WTC11 (cell line): ENCODE results near the gene RIC8B. TPM values are rescaled to one million over a fixed set of nuclear protein-coding genes. Genes with fewer than 3 reads are reported as not detected.

Experiments used
- ATAC-seq: fragments of 200-7000 bp; cut with Tn5 transposase; 2 replicates; pipeline ENCODE4 v1.10.0; 2021; ENCODE audit warnings: mild to moderate bottlenecking, moderate library complexity
- CTCF ChIA-PET: fragments of 300-600 bp; sonication (Branson Sonifier 250); formaldehyde crosslinking; loops from one replicate; lab custom pipeline; 2021; ENCODE audit warnings: antibody characterized with exemption; lab: Charles Lee
- POLR2A ChIA-PET: fragments of 350-600 bp; sonication (Branson Sonifier 250); formaldehyde crosslinking; loops from one replicate; lab custom pipeline; 2021; ENCODE audit warnings: antibody characterized with exemption; lab: Charles Lee
- DNase-seq: peaks from one replicate; pipeline ENCODE4 v3.0.0; 2021; ENCODE audit warnings: low spot score
- H3K27ac Mint-ChIP-seq: 2 replicates; pipeline ENCODE4 v1.8.0; 2021; ENCODE audit warnings: mixed read lengths
- H3K27me3 Mint-ChIP-seq: 2 replicates; pipeline ENCODE4 v1.8.0; 2021; ENCODE audit warnings: low read depth, mild to moderate bottlenecking, moderate library complexity, mixed read lengths
- H3K36me3 Mint-ChIP-seq: 2 replicates; pipeline ENCODE4 v1.8.0; 2021; ENCODE audit warnings: mixed read lengths
- H3K4me1 Mint-ChIP-seq: 2 replicates; pipeline ENCODE4 v1.8.0; 2022; ENCODE audit warnings: mixed read lengths
- H3K4me3 Mint-ChIP-seq: 2 replicates; pipeline ENCODE4 v1.8.0; 2021; ENCODE audit warnings: mild to moderate bottlenecking, moderate library complexity, mixed read lengths
- H3K9me3 Mint-ChIP-seq: 2 replicates; pipeline ENCODE4 v1.8.0; 2021; ENCODE audit warnings: mixed read lengths
- AFF4 ChIP-seq: sonication (generic); formaldehyde crosslinking; IDR thresholded peaks from 2 replicates; pipeline ENCODE4 v1.8.1; 2023; ENCODE audit warnings: mild to moderate bottlenecking, missing genetic modification reagents, borderline replicate concordance
- ATF2 ChIP-seq: sonication (generic); formaldehyde crosslinking; IDR thresholded peaks from 2 replicates; pipeline ENCODE4 v1.8.1; 2022; ENCODE audit warnings: low read depth, missing genetic modification reagents, borderline replicate concordance
- E2F1 ChIP-seq: sonication (generic); formaldehyde crosslinking; IDR thresholded peaks from 2 replicates; pipeline ENCODE4 v1.8.0; 2022; ENCODE audit warnings: mild to moderate bottlenecking, missing genetic modification reagents
- E2F5 ChIP-seq: sonication (generic); formaldehyde crosslinking; IDR thresholded peaks from 2 replicates; pipeline ENCODE4 v1.8.1; 2022; ENCODE audit warnings: mild to moderate bottlenecking, moderate library complexity, missing genetic modification reagents
- ETV6 ChIP-seq: sonication (generic); formaldehyde crosslinking; IDR thresholded peaks from 2 replicates; pipeline ENCODE4 v1.8.1; 2022; ENCODE audit warnings: mild to moderate bottlenecking, missing genetic modification reagents
- FOXJ3 ChIP-seq: sonication (generic); formaldehyde crosslinking; IDR thresholded peaks from 2 replicates; pipeline ENCODE4 v1.9.0; 2021; ENCODE audit warnings: missing genetic modification reagents, mild to moderate bottlenecking, borderline replicate concordance
- FOXK1 ChIP-seq: sonication (generic); formaldehyde crosslinking; IDR thresholded peaks from 2 replicates; pipeline ENCODE4 v1.8.0; 2022; ENCODE audit warnings: mild to moderate bottlenecking, moderate library complexity, missing genetic modification reagents
- KAT7 ChIP-seq: sonication (generic); formaldehyde crosslinking; IDR thresholded peaks from 2 replicates; pipeline ENCODE4 v1.8.1; 2023; ENCODE audit warnings: missing genetic modification reagents, mild to moderate bottlenecking, borderline replicate concordance
- NFATC4 ChIP-seq: fragments of 250-450 bp; sonication (Bioruptor Pico); IDR thresholded peaks from 2 replicates; pipeline ENCODE4 v1.9.0; 2021; ENCODE audit warnings: mild to moderate bottlenecking
- OVOL2 ChIP-seq: fragments of 250-450 bp; sonication (Bioruptor Pico); IDR thresholded peaks from 2 replicates; pipeline ENCODE4 v1.9.0; 2021; ENCODE audit warnings: mild to moderate bottlenecking, borderline replicate concordance
- SP1 ChIP-seq: sonication (generic); formaldehyde crosslinking; conservative IDR thresholded peaks from 2 replicates; pipeline ENCODE4 v1.8.1; 2022; ENCODE audit warnings: missing genetic modification reagents
- ZBTB43 ChIP-seq: sonication (generic); formaldehyde crosslinking; IDR thresholded peaks from 2 replicates; pipeline ENCODE4 v1.8.1; 2023; ENCODE audit warnings: mild to moderate bottlenecking, missing genetic modification reagents
- ZNF121 ChIP-seq: sonication (generic); formaldehyde crosslinking; IDR thresholded peaks from 2 replicates; pipeline ENCODE4 v1.8.0; 2023; ENCODE audit warnings: missing genetic modification reagents
- ZNF232 ChIP-seq: sonication (generic); formaldehyde crosslinking; IDR thresholded peaks from 2 replicates; pipeline ENCODE4 v1.8.0; 2022; ENCODE audit warnings: mild to moderate bottlenecking, missing genetic modification reagents
- ZNF263 ChIP-seq: sonication (generic); formaldehyde crosslinking; IDR thresholded peaks from 2 replicates; pipeline ENCODE4 v1.8.1; 2022; ENCODE audit warnings: low read depth, mild to moderate bottlenecking, moderate library complexity, missing genetic modification reagents
- ZNF317 ChIP-seq: sonication (generic); formaldehyde crosslinking; IDR thresholded peaks from 2 replicates; pipeline ENCODE4 v1.8.1; 2023; ENCODE audit warnings: low read depth, mild to moderate bottlenecking, moderate library complexity, missing genetic modification reagents, borderline replicate concordance
- ZNF425 ChIP-seq: fragments of 250-450 bp; sonication (Bioruptor Pico); conservative IDR thresholded peaks from 2 replicates; pipeline ENCODE4 v1.9.0; 2021; ENCODE audit warnings: mild to moderate bottlenecking
- ZNF671 ChIP-seq: fragments of 250-450 bp; sonication (Bioruptor Pico); IDR thresholded peaks from 2 replicates; pipeline ENCODE4 v1.8.0; 2021; ENCODE audit warnings: mild to moderate bottlenecking
- total RNA-seq: library from RNA; stranded (reverse); gene quantifications from 3 replicates; pipeline ENCODE4 v1.2.3, GENCODE V29; 2021

The RIC8B gene
- total RNA-seq, 1 experiment from 2014 or later: 20.2 TPM

- DNase-seq (no peak), ATAC-seq (no peak)
- Mint-ChIP-seq H3K27ac (no peak overlapping the region), H3K27me3 (no peaks in the 10 kb centered on the region), H3K4me3 (no peak overlapping the region), H3K9me3 (peaks cover 12% of the 10 kb centered on the region), H3K4me1 (peaks cover 10% of the 10 kb centered on the region; the same call in 1 of the 2 replicates), H3K36me3 (peaks cover 45% of the 10 kb centered on the region)
- CTCF ChIA-PET: no interaction called here
- POLR2A ChIA-PET: no interaction called here
- TF ChIP-seq OVOL2 (CRISPR knock-in tag) (no peak), ZNF425 (CRISPR knock-in tag) (no peak), KAT7 (CRISPR knock-in tag) (no peak), FOXK1 (CRISPR knock-in tag) (no peak), AFF4 (no peak), ZNF232 (CRISPR knock-in tag) (no peak), ZNF263 (no peak)
- TF ChIP-seq, all 79 proteins: peak for 0
Observed at GRCh38 chr12:106791531-106791930, 17.0 kb downstream of the RIC8B start.

- Mint-ChIP-seq H3K27ac (no peak overlapping the region), H3K36me3 (peaks cover 19% of the 10 kb centered on the region), H3K4me1 (peaks cover 6% of the 10 kb centered on the region; the same call in 1 of the 2 replicates), H3K9me3 (no peaks in the 10 kb centered on the region), H3K4me3 (no peak overlapping the region), H3K27me3 (no peaks in the 10 kb centered on the region)
- DNase-seq (no peak), ATAC-seq (no peak)
- POLR2A ChIA-PET: no interaction called here
- TF ChIP-seq ETV6 (CRISPR knock-in tag): no peak
- TF ChIP-seq ZNF317 (CRISPR knock-in tag): peak; percentile 71; the same call in 1 of the 2 replicates
- CTCF ChIA-PET: no interaction called here
Observed at GRCh38 chr12:106794369-106794768, 19.9 kb downstream of the RIC8B start.

- ChIA-PET POLR2A (no interaction called here), CTCF (interaction anchor here (1.9 to 2.7 kb wide), 2 partner anchors 11 to 41 kb away, joined by 5 to 7 read pairs; no protein-coding TSS in a partner anchor)
- Mint-ChIP-seq H3K27me3 (no peaks in the 10 kb centered on the region), H3K4me3 (no peak overlapping the region), H3K4me1 (peaks cover 7% of the 10 kb centered on the region; the same call in 1 of the 2 replicates), H3K27ac (no peak overlapping the region), H3K9me3 (no peaks in the 10 kb centered on the region), H3K36me3 (peaks cover 13% of the 10 kb centered on the region)
- ATAC-seq (no peak), DNase-seq (no peak)
- no peak for TF ChIP-seq ATF2 (CRISPR knock-in tag)
- no peak for TF ChIP-seq E2F1
- no peak for TF ChIP-seq NFATC4 (CRISPR knock-in tag)
- TF ChIP-seq ZNF263: no peak
- TF ChIP-seq ZNF121 (CRISPR knock-in tag): no peak
- no peak for TF ChIP-seq E2F5 (CRISPR knock-in tag)
- TF ChIP-seq ZNF671 (CRISPR knock-in tag): no peak
- no peak for TF ChIP-seq ZBTB43 (CRISPR knock-in tag)
- no peak for TF ChIP-seq FOXJ3 (CRISPR knock-in tag)
- TF ChIP-seq SP1: no peak
Observed at GRCh38 chr12:106801167-106801708, 26.8 kb downstream of the RIC8B start.
